Measurements from ENCODE around the gene CMAS. TPM values are rescaled to one million over a fixed set of nuclear protein-coding genes. Genes with fewer than 3 reads are reported as not detected.

CMAS gene
- total and polyA plus RNA-seq, 2 of the 8 experiments (the other 6 are each of a cell fraction or from before 2014, with no cell fraction given), result 13.2 to 59.8 TPM

GRCh38 chr12:22066310-22066709 is 20.3 kb downstream of the CMAS start:
- DNase-seq (ENCODE audit: low read depth in 1 of 2, low spot score in 2 of 2), result no peak
- no peak overlapping the region for H2BK20ac ChIP-seq (ENCODE audit: low read length)
- no peak overlapping the region for H3K23ac ChIP-seq (ENCODE audit: insufficient read length)
- H3K27ac ChIP-seq (ENCODE audit: low read depth, low read length), result no peak overlapping the region
- H3K4me2 ChIP-seq (ENCODE audit: insufficient read depth in 1 of 2, low read depth in 2 of 2, low read length in 2 of 2), result no peak overlapping the region
- no peaks in the 10 kb centered on the region for H3K23me2 ChIP-seq (ENCODE audit: low read depth, low read length)
- H3K4ac ChIP-seq (replicated peaks; ENCODE audit: insufficient read length, low read depth, low read length), result no peak overlapping the region
- H3K4me3 ChIP-seq (ENCODE audit: extremely low read depth in 1 of 4, insufficient read depth in 2 of 4, low read depth in 3 of 4, low read length in 4 of 4), result no peak overlapping the region
- H2AFZ ChIP-seq (ENCODE audit: low read length), result no peak overlapping the region
- H3K27me3 ChIP-seq (replicated peaks in 1 of 4; ENCODE audit: control insufficient read depth in 3 of 4, extremely low read depth in 1 of 4, insufficient read depth in 3 of 4, low read length in 3 of 4), result no peaks in the 10 kb centered on the region
- ChIA-PET CTCF (ENCODE audit: partially characterized antibody) (no interaction called here), POLR2A (ENCODE audit: partially characterized antibody) (interaction anchor here (1.6 kb wide), 1 partner anchor 11 kb away, joined by 3 read pairs; no protein-coding TSS in a partner anchor)
- H3K79me2 ChIP-seq (ENCODE audit: control insufficient read depth in 1 of 2, insufficient read depth in 2 of 2, low read length in 2 of 2), result no peaks in the 10 kb centered on the region
- no peak overlapping the region for H2BK5ac ChIP-seq (ENCODE audit: low read depth, low read length)
- H3K56ac ChIP-seq (replicated peaks; ENCODE audit: insufficient read length, low read depth, low read length), result no peak overlapping the region
- no peak overlapping the region for H2BK15ac ChIP-seq (ENCODE audit: low read length)
- no peak overlapping the region for H3K14ac ChIP-seq (ENCODE audit: insufficient read length)
- no peak for FAIRE-seq
- no peak overlapping the region for H4K5ac ChIP-seq (ENCODE audit: insufficient read length, low read depth, low read length)
- H3K9me3 ChIP-seq (ENCODE audit: insufficient read depth in 2 of 2, low read depth in 1 of 2, low read length in 1 of 2), result no peaks in the 10 kb centered on the region
- no peak overlapping the region for H3K9ac ChIP-seq (replicated peaks in 1 of 4; ENCODE audit: extremely low read depth in 1 of 4, low read depth in 3 of 4, low read length in 3 of 4)
- H3K79me1 ChIP-seq (ENCODE audit: low read depth, low read length), result no peaks in the 10 kb centered on the region
- WGBS, 2 experiments (ENCODE audit: extremely low coverage in 1 of 2, insufficient coverage in 1 of 2, insufficient read length in 1 of 2, insufficient replicate concordance in 2 of 2, low coverage in 1 of 2, low lambda C conversion rate in 2 of 2, missing lambda C conversion rate in 1 of 2), result 89% methylated on average over 2 of the region's 2 CpGs; no CpG with 5 or more reads in 1 of the 2 experiments
- H4K20me1 ChIP-seq (replicated peaks in 1 of 2; ENCODE audit: control insufficient read depth in 1 of 2, insufficient read depth in 2 of 2, low read length in 2 of 2), result no peaks in the 10 kb centered on the region
- no peak overlapping the region for H3K18ac ChIP-seq (ENCODE audit: extremely low read depth, low read length)
- H4K91ac ChIP-seq (replicated peaks; ENCODE audit: insufficient read length, low read length), result no peak overlapping the region
- no peak overlapping the region for H4K8ac ChIP-seq (ENCODE audit: extremely low read depth, insufficient read depth, low read length)
- H2BK120ac ChIP-seq (replicated peaks; ENCODE audit: low read depth, low read length), result no peak overlapping the region
- no peak overlapping the region for H2BK12ac ChIP-seq (ENCODE audit: low read depth, low read length)
- no peaks in the 10 kb centered on the region for H3K4me1 ChIP-seq (replicated peaks in 1 of 4; ENCODE audit: control insufficient read depth in 3 of 4, insufficient read depth in 4 of 4, low read length in 3 of 4)
- TF ChIP-seq NANOG (IDR thresholded peaks at IDR 0.05; ENCODE audit: insufficient read depth, low read depth, low read length, poor library complexity, severe bottlenecking), result no peak
- peaks cover 0 to 43% (median 13%) of the 10 kb centered on the region in 4 experiments; a peak in 4 of 8 replicates for H3K36me3 ChIP-seq (ENCODE audit: control insufficient read depth in 2 of 4, insufficient read depth in 4 of 4, low read length in 3 of 4)
- no peak overlapping the region for H2AK5ac ChIP-seq (ENCODE audit: low read depth, low read length)
